ENCODE results near the gene ORAI3. TPM values are rescaled to one million over a fixed set of nuclear protein-coding genes. Genes with fewer than 3 reads are reported as not detected.

Gene ORAI3
- total RNA-seq, 1 donor from 2014 or later, result 9.4 TPM

GRCh38 chr16:30944352-30944751, 4.5 kb upstream of the ORAI3 start:
- Histone ChIP-seq H3K4me1 (ENCODE audit: control insufficient read depth in 3 of 3, insufficient read depth in 3 of 3, low read length in 3 of 3) (peaks cover 6 to 14% (median 12%) of the 10 kb centered on the region in 3 donors), H3K9ac (ENCODE audit: low read depth in 1 of 3, low read length in 3 of 3) (no peak overlapping the region), H3K27me3 (ENCODE audit: control insufficient read depth in 3 of 3, insufficient read depth in 3 of 3, low read length in 3 of 3) (no peaks in the 10 kb centered on the region), H3K27ac (ENCODE audit: low read depth, low read length) (no peak overlapping the region), H3K4me3 (ENCODE audit: low read length in 3 of 3) (no peak overlapping the region), H3K36me3 (ENCODE audit: control insufficient read depth in 3 of 3, insufficient read depth in 3 of 3, low read length in 3 of 3) (peaks cover 7 to 18% (median 10%) of the 10 kb centered on the region in 3 donors), H3K9me3 (ENCODE audit: control insufficient read depth in 3 of 3, low read length in 3 of 3) (no peaks in the 10 kb centered on the region)

- Histone ChIP-seq H3K9me3 (ENCODE audit: control insufficient read depth in 3 of 3, low read length in 3 of 3) (no peaks in the 10 kb centered on the region), H3K36me3 (ENCODE audit: control insufficient read depth in 3 of 3, insufficient read depth in 3 of 3, low read length in 3 of 3) (peaks cover 7 to 15% (median 10%) of the 10 kb centered on the region in 3 donors), H3K4me1 (ENCODE audit: control insufficient read depth in 3 of 3, insufficient read depth in 3 of 3, low read length in 3 of 3) (peaks cover 26 to 28% (median 27%) of the 10 kb centered on the region in 3 donors), H3K27ac (ENCODE audit: low read depth, low read length) (no peak overlapping the region), H3K27me3 (ENCODE audit: control insufficient read depth in 3 of 3, insufficient read depth in 3 of 3, low read length in 3 of 3) (no peaks in the 10 kb centered on the region), H3K4me3 (ENCODE audit: low read length in 3 of 3) (no peak overlapping the region), H3K9ac (ENCODE audit: low read depth in 1 of 3, low read length in 3 of 3) (no peak overlapping the region)
Measured at GRCh38 chr16:30946671-30947540, 2.0 kb upstream of the ORAI3 start.

DNA sequence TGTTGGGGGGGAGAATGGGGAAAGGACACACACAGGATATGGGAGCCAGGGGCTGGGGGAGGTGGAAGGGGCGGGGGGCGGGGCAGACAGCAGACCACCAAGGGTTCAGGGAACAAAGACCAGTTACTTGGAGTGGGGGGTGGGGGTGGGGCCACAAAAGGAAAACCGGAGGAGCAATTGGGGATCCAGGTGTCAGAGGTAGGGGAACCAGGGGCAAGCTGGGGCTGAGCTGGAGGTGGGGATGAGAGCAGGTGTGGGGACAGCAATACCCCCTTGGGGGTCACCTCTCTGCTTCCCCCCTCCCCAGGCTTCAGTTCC, 1.4 kb upstream of the ORAI3 start:
- H3K4me1 ChIP-seq (ENCODE audit: control insufficient read depth in 3 of 3, insufficient read depth in 3 of 3, low read length in 3 of 3), result peaks cover 21 to 24% (median 22%) of the 10 kb centered on the region in 3 donors
- H3K27me3 ChIP-seq (ENCODE audit: control insufficient read depth in 3 of 3, insufficient read depth in 3 of 3, low read length in 3 of 3), result no peaks in the 10 kb centered on the region
- peaks cover 3 to 15% (median 10%) of the 10 kb centered on the region in 3 donors for H3K36me3 ChIP-seq (ENCODE audit: control insufficient read depth in 3 of 3, insufficient read depth in 3 of 3, low read length in 3 of 3)
- no peaks in the 10 kb centered on the region for H3K9me3 ChIP-seq (ENCODE audit: control insufficient read depth in 3 of 3, low read length in 3 of 3)
- no peak overlapping the region for H3K4me3 ChIP-seq (ENCODE audit: low read length in 3 of 3)
- peak overlapping the region; percentile 86 for H3K27ac ChIP-seq (ENCODE audit: low read depth, low read length)
- H3K9ac ChIP-seq (ENCODE audit: low read depth in 1 of 3, low read length in 3 of 3), result no peak overlapping the region

GRCh38 chr16:30947859-30948666, 805 bp upstream of the ORAI3 start:
- Histone ChIP-seq H3K4me1 (ENCODE audit: control insufficient read depth in 3 of 3, insufficient read depth in 3 of 3, low read length in 3 of 3) (peaks cover 21 to 26% (median 22%) of the 10 kb centered on the region in 3 donors), H3K4me3 (ENCODE audit: low read length in 3 of 3) (peak overlapping the region; percentile 83 to 88 (median 85)), H3K9me3 (ENCODE audit: control insufficient read depth in 3 of 3, low read length in 3 of 3) (no peaks in the 10 kb centered on the region), H3K36me3 (ENCODE audit: control insufficient read depth in 3 of 3, insufficient read depth in 3 of 3, low read length in 3 of 3) (peaks cover 0 to 10% (median 6%) of the 10 kb centered on the region in 3 donors), H3K27me3 (ENCODE audit: control insufficient read depth in 3 of 3, insufficient read depth in 3 of 3, low read length in 3 of 3) (no peaks in the 10 kb centered on the region), H3K27ac (ENCODE audit: low read depth, low read length) (peak overlapping the region; percentile 86), H3K9ac (ENCODE audit: low read depth in 1 of 3, low read length in 3 of 3) (peak overlapping the region in 2 of 3 donors; percentile 75 to 89)

GRCh38 chr16:30949650-30950515, 1.0 kb downstream of the ORAI3 start:
- Histone ChIP-seq H3K4me1 (ENCODE audit: control insufficient read depth in 3 of 3, insufficient read depth in 3 of 3, low read length in 3 of 3) (peaks cover 28 to 37% (median 33%) of the 10 kb centered on the region in 3 donors), H3K27me3 (ENCODE audit: control insufficient read depth in 3 of 3, insufficient read depth in 3 of 3, low read length in 3 of 3) (no peaks in the 10 kb centered on the region), H3K9me3 (ENCODE audit: control insufficient read depth in 3 of 3, low read length in 3 of 3) (no peaks in the 10 kb centered on the region), H3K36me3 (ENCODE audit: control insufficient read depth in 3 of 3, insufficient read depth in 3 of 3, low read length in 3 of 3) (peaks cover 0 to 3% (median 2%) of the 10 kb centered on the region in 3 donors), H3K9ac (ENCODE audit: low read depth in 1 of 3, low read length in 3 of 3) (peak overlapping the region; percentile 75 to 89 (median 80)), H3K4me3 (ENCODE audit: low read length in 3 of 3) (peak overlapping the region; percentile 83 to 88 (median 85)), H3K27ac (ENCODE audit: low read depth, low read length) (peak overlapping the region; percentile 86)

DNA sequence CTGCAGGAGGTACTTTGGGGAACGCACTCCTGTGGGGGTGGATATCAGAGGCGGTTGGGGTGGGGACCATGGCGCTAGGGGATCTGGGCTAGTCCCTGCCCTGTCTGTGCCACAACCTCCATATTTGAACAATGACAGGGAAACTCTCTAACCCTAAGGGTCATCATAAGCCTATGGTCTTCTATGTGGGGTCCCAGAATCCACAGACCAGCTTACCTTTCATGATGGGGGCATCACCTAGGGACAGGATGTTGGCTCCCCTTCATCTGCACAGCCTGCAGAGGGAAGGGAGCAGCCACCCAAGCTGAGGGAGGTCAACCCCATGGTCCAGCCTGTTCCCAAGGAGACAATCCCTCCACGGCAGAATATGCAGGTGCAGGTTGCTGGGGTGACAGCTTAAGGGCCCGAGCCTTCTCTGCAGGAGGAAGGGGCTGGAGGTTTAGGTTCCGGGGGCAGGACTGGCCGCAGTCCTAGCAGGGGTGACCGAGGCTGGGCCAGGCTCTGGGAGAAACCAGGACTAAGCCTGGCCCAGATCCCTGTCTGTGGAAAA, 1.7 kb downstream of the ORAI3 start:
- Histone ChIP-seq H3K27me3 (ENCODE audit: control insufficient read depth in 3 of 3, insufficient read depth in 3 of 3, low read length in 3 of 3) (no peaks in the 10 kb centered on the region), H3K36me3 (ENCODE audit: control insufficient read depth in 3 of 3, insufficient read depth in 3 of 3, low read length in 3 of 3) (peaks cover 0 to 3% (median 0%) of the 10 kb centered on the region in 3 donors), H3K4me1 (ENCODE audit: control insufficient read depth in 3 of 3, insufficient read depth in 3 of 3, low read length in 3 of 3) (peaks cover 28 to 37% (median 33%) of the 10 kb centered on the region in 3 donors), H3K9me3 (ENCODE audit: control insufficient read depth in 3 of 3, low read length in 3 of 3) (no peaks in the 10 kb centered on the region), H3K27ac (ENCODE audit: low read depth, low read length) (peak overlapping the region; percentile 86), H3K9ac (ENCODE audit: low read depth in 1 of 3, low read length in 3 of 3) (peak overlapping the region; percentile 27 to 80 (median 75)), H3K4me3 (ENCODE audit: low read length in 3 of 3) (peak overlapping the region in 2 of 3 donors; percentile 85 to 88)

DNA sequence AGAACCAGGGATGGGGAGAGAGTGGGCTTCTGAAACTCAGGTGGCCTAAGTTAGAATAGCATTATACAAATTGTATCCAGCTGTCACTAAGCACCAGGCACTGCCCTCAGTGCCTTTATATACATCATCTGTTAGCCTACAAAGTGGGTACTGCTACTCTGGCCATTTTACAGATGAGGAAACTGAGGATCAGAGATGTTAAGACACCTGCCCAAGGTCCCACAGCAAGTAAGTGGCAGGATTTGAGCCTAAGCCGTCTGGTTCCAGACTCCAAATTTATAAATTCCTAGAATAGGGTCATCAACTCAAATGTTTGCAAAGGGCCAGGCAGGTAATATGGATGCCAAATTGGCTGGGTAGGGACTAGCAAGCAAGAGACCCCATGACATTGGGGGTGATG, 2.3 kb downstream of the ORAI3 start:
- H3K4me1 ChIP-seq (ENCODE audit: control insufficient read depth in 3 of 3, insufficient read depth in 3 of 3, low read length in 3 of 3), result peaks cover 28 to 37% (median 33%) of the 10 kb centered on the region in 3 donors
- H3K9ac ChIP-seq (ENCODE audit: low read depth in 1 of 3, low read length in 3 of 3), result peak overlapping the region in 1 of 3 donors; percentile 8
- no peaks in the 10 kb centered on the region for H3K27me3 ChIP-seq (ENCODE audit: control insufficient read depth in 3 of 3, insufficient read depth in 3 of 3, low read length in 3 of 3)
- H3K36me3 ChIP-seq (ENCODE audit: control insufficient read depth in 3 of 3, insufficient read depth in 3 of 3, low read length in 3 of 3), result peaks cover 0 to 3% (median 0%) of the 10 kb centered on the region in 3 donors
- H3K9me3 ChIP-seq (ENCODE audit: control insufficient read depth in 3 of 3, low read length in 3 of 3), result no peaks in the 10 kb centered on the region
- H3K27ac ChIP-seq (ENCODE audit: low read depth, low read length), result no peak overlapping the region
- H3K4me3 ChIP-seq (ENCODE audit: low read length in 3 of 3), result no peak overlapping the region

GRCh38 chr16:30951750-30952149, 2.9 kb downstream of the ORAI3 start:
- Histone ChIP-seq H3K9me3 (ENCODE audit: control insufficient read depth in 3 of 3, low read length in 3 of 3) (no peaks in the 10 kb centered on the region), H3K4me3 (ENCODE audit: low read length in 3 of 3) (peak overlapping the region in 1 of 3 donors; percentile 9), H3K4me1 (ENCODE audit: control insufficient read depth in 3 of 3, insufficient read depth in 3 of 3, low read length in 3 of 3) (peaks cover 32 to 43% (median 37%) of the 10 kb centered on the region in 3 donors), H3K27ac (ENCODE audit: low read depth, low read length) (no peak overlapping the region), H3K36me3 (ENCODE audit: control insufficient read depth in 3 of 3, insufficient read depth in 3 of 3, low read length in 3 of 3) (peaks cover 0 to 2% (median 0%) of the 10 kb centered on the region in 3 donors), H3K9ac (ENCODE audit: low read depth in 1 of 3, low read length in 3 of 3) (no peak overlapping the region), H3K27me3 (ENCODE audit: control insufficient read depth in 3 of 3, insufficient read depth in 3 of 3, low read length in 3 of 3) (no peaks in the 10 kb centered on the region)

DNA sequence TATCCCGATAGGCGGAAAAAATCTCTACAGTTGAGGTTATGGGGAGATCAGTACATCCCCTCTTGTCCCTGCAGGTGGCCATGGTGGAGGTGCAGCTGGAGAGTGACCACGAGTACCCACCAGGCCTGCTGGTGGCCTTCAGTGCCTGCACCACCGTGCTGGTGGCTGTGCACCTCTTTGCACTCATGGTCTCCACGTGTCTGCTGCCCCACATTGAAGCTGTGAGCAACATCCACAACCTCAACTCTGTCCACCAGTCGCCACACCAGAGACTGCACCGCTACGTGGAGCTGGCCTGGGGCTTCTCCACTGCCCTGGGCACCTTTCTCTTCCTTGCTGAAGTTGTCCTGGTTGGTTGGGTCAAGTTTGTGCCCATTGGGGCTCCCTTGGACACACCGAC, 4.2 kb downstream of the ORAI3 start:
- Histone ChIP-seq H3K27me3 (ENCODE audit: control insufficient read depth in 3 of 3, insufficient read depth in 3 of 3, low read length in 3 of 3) (no peaks in the 10 kb centered on the region), H3K27ac (ENCODE audit: low read depth, low read length) (no peak overlapping the region), H3K4me1 (ENCODE audit: control insufficient read depth in 3 of 3, insufficient read depth in 3 of 3, low read length in 3 of 3) (peaks cover 35 to 43% (median 40%) of the 10 kb centered on the region in 3 donors), H3K4me3 (ENCODE audit: low read length in 3 of 3) (peak overlapping the region in 1 of 3 donors; percentile 6), H3K9ac (ENCODE audit: low read depth in 1 of 3, low read length in 3 of 3) (peak overlapping the region in 1 of 3 donors; percentile 66), H3K36me3 (ENCODE audit: control insufficient read depth in 3 of 3, insufficient read depth in 3 of 3, low read length in 3 of 3) (no peaks in the 10 kb centered on the region), H3K9me3 (ENCODE audit: control insufficient read depth in 3 of 3, low read length in 3 of 3) (no peaks in the 10 kb centered on the region)
